Testis (tissue), 3 donors: Measurements from ENCODE around the gene MCF2L. TPM values are rescaled to one million over a fixed set of nuclear protein-coding genes. Genes with fewer than 3 reads are reported as not detected.
A peak's percentile ranks its signal among the peaks of the same experiment; 100 is the strongest.

Experiments
- DNase-seq: peaks from one replicate; pipeline ENCODE4 v3.0.0-alpha.2; 2019
- H3K27ac ChIP-seq, 2 donors: fragments of 200-600 bp; sonication (generic); one replicate each; pipeline ENCODE4 v1.5.1; 2019
- H3K27me3 ChIP-seq: fragments of 200-600 bp; sonication (generic); one replicate; pipeline ENCODE4 v1.5.1; 2019
- H3K36me3 ChIP-seq: fragments of 200-600 bp; sonication (generic); one replicate; pipeline ENCODE4 v1.5.1; 2017; ENCODE audit warnings: low read depth; ENCODE audit errors: missing control alignments
- H3K4me1 ChIP-seq: fragments of 200-600 bp; sonication (generic); one replicate; pipeline ENCODE4 v1.5.1; 2019
- H3K4me3 ChIP-seq, 2 donors: fragments of 200-600 bp; sonication (generic); one replicate each; pipeline ENCODE4 v1.5.1; 2017 to 2019
- H3K9me3 ChIP-seq: fragments of 200-600 bp; sonication (generic); one replicate; pipeline ENCODE4 v1.5.1; 2017
- CTCF ChIP-seq, 3 experiments: fragments of 450-650 bp in 2 of 3; fragments of 200-600 bp in 1 of 3; sonication (generic) in 1 of 3; IDR thresholded peaks; one replicate each; pipeline ENCODE4 v1.5.1; 2016 to 2019; ENCODE audit warnings: antibody characterized with exemption in 3 of 3, mild to moderate bottlenecking in 2 of 3, moderate library complexity in 1 of 3
- POLR2A ChIP-seq: fragments of 450-650 bp; IDR thresholded peaks from one replicate; pipeline ENCODE4 v1.6.1; 2017; ENCODE audit warnings: antibody characterized with exemption, mild to moderate bottlenecking, moderate library complexity
- WGBS, 2 donors: methylation state at CpG; one replicate each; pipeline ENCODE4 v1.1.5; 2018; 5-methylcytosine and 5-hydroxymethylcytosine counted together
- intact Hi-C: fragments of 100-400 bp; cut with DNase I; formaldehyde crosslinking; loops from one replicate; pipeline ENCODE4 v1.15.1; 2023; ENCODE audit warnings: low total_unique reads
- polyA plus RNA-seq: library from polyadenylated mRNA; stranded (reverse); fragments of 350-450 nt; fragmentation: Illumina TruSeq; extraction: RNeasy Lipid Tissue Mini Kit (QIAGEN cat#74804); gene quantifications from one replicate; pipeline ENCODE4 v1.2.3, GENCODE V29; 2014; ENCODE audit warnings: low read depth, low replicate concordance; ENCODE audit not compliant: insufficient read depth
- total RNA-seq, 2 donors: library from RNA; depleted of rRNA; stranded (reverse); fragments of >200 nt; gene quantifications; one replicate each; pipeline ENCODE4 v1.2.3, GENCODE V29; 2016

The MCF2L gene
- total and polyA plus RNA-seq, 3 donors from 2014 or later, result 5.0 to 17.6 (median 14.6) TPM

- intact Hi-C loops, result no loop called here
- no peaks in the 10 kb centered on the region for H3K4me1 ChIP-seq
- no peak overlapping the region for H3K4me3 ChIP-seq
- WGBS, 2 donors, result 76 to 93% methylated on average over 11 to 20 of the region's 20 CpGs
- no peaks in the 10 kb centered on the region for H3K9me3 ChIP-seq
- no peak for DNase-seq
- H3K27ac ChIP-seq, result no peak overlapping the region
- H3K27me3 ChIP-seq, result no peaks in the 10 kb centered on the region
- TF ChIP-seq CTCF (IDR thresholded peaks at IDR 0.05) (no peak), POLR2A (no peak)
- H3K36me3 ChIP-seq, result no peaks in the 10 kb centered on the region
These were observed 12.4 kb downstream of the MCF2L start for GRCh38 chr13:112981451-112981850.

GRCh38 chr13:112982281-112983041 lies 13.4 kb downstream of the MCF2L start:
- WGBS, 2 donors, result 88% methylated on average over 20 to 33 of the region's 33 CpGs
- TF ChIP-seq CTCF (IDR thresholded peaks at IDR 0.05) (no peak), POLR2A (no peak)
- Histone ChIP-seq H3K9me3 (no peaks in the 10 kb centered on the region), H3K27me3 (no peaks in the 10 kb centered on the region), H3K36me3 (no peaks in the 10 kb centered on the region), H3K4me1 (peaks cover 3% of the 10 kb centered on the region), H3K27ac (no peak overlapping the region), H3K4me3 (no peak overlapping the region)
- intact Hi-C loops, result no loop called here
- no peak for DNase-seq

- Histone ChIP-seq H3K4me1 (peaks cover 3% of the 10 kb centered on the region), H3K4me3 (no peak overlapping the region), H3K27me3 (no peaks in the 10 kb centered on the region), H3K9me3 (no peaks in the 10 kb centered on the region), H3K36me3 (no peaks in the 10 kb centered on the region), H3K27ac (no peak overlapping the region)
- WGBS, 2 donors, result 88 to 92% methylated on average over 5 of the region's 5 CpGs
- DNase-seq, result no peak
- TF ChIP-seq POLR2A, result no peak
- TF ChIP-seq CTCF (IDR thresholded peaks at IDR 0.05), result no peak
- intact Hi-C loops, result no loop called here
These were observed 14.0 kb downstream of the MCF2L start for GRCh38 chr13:112983042-112983305.

GRCh38 chr13:112983428-112984196 lies 14.6 kb downstream of the MCF2L start:
- peak; percentile 68 for DNase-seq
- Histone ChIP-seq H3K36me3 (no peaks in the 10 kb centered on the region), H3K4me3 (no peak overlapping the region), H3K27ac (no peak overlapping the region), H3K4me1 (peaks cover 3% of the 10 kb centered on the region), H3K9me3 (no peaks in the 10 kb centered on the region), H3K27me3 (no peaks in the 10 kb centered on the region)
- intact Hi-C loops, result no loop called here
- no peak for TF ChIP-seq POLR2A
- WGBS, 2 donors, result 64 to 82% methylated on average over 15 to 27 of the region's 27 CpGs

- Histone ChIP-seq H3K4me3 (no peak overlapping the region), H3K36me3 (no peaks in the 10 kb centered on the region), H3K27ac (no peak overlapping the region), H3K4me1 (peaks cover 3% of the 10 kb centered on the region), H3K27me3 (no peaks in the 10 kb centered on the region), H3K9me3 (no peaks in the 10 kb centered on the region)
- no peak for TF ChIP-seq POLR2A
- TF ChIP-seq CTCF (IDR thresholded peaks at IDR 0.05), result no peak
- no peak for DNase-seq
- 79 to 82% methylated on average over 11 of the region's 11 CpGs for WGBS, 2 donors
- intact Hi-C loops, result no loop called here
These were observed 15.5 kb downstream of the MCF2L start for GRCh38 chr13:112984501-112984900.
